Osteoblast (primary cell): ENCODE results near the gene HLF. TPM values are rescaled to one million over a fixed set of nuclear protein-coding genes. Genes with fewer than 3 reads are reported as not detected.

ENCODE experiments used
- DNase-seq: peaks from one replicate; pipeline ENCODE4 v3.0.0; 2011; ENCODE audit warnings: low spot score, mixed read lengths; ENCODE audit not compliant: insufficient read length; ENCODE audit errors: missing footprints
- H2AFZ ChIP-seq: 2 replicates; pipeline ENCODE4 v1.6.0; 2011; ENCODE audit warnings: mild to moderate bottlenecking, low read length
- H3K27ac ChIP-seq: 2 replicates; pipeline ENCODE4 v1.5.1; 2011; ENCODE audit warnings: mild to moderate bottlenecking, low read depth, low read length, moderate library complexity
- H3K27me3 ChIP-seq: 2 replicates; pipeline ENCODE4 v1.6.0; 2012; ENCODE audit warnings: mild to moderate bottlenecking, control low read depth, inconsistent platforms, low read length, moderate library complexity; ENCODE audit not compliant: insufficient read depth
- H3K36me3 ChIP-seq: 2 replicates; pipeline ENCODE4 v1.5.1; 2011; ENCODE audit warnings: mild to moderate bottlenecking, low read length, control low read depth, moderate library complexity; ENCODE audit not compliant: insufficient read depth
- H3K4me1 ChIP-seq: 2 replicates; pipeline ENCODE4 v1.5.1; 2011; ENCODE audit warnings: mild to moderate bottlenecking, low read length, control low read depth, moderate library complexity; ENCODE audit not compliant: insufficient read depth
- H3K4me2 ChIP-seq: 2 replicates; pipeline ENCODE4 v1.6.0; 2011; ENCODE audit warnings: mild to moderate bottlenecking, low read length; ENCODE audit not compliant: insufficient read depth
- H3K4me3 ChIP-seq: fragments of 200-600 bp; sonication (generic); 3 replicates; pipeline ENCODE4 v1.5.1; 2012; ENCODE audit warnings: mild to moderate bottlenecking, low read length, inconsistent platforms; ENCODE audit not compliant: insufficient read depth
- H3K79me2 ChIP-seq: 2 replicates; pipeline ENCODE4 v1.6.0; 2012; ENCODE audit warnings: mild to moderate bottlenecking, low read length, control low read depth, inconsistent platforms; ENCODE audit not compliant: insufficient read depth
- H3K9me3 ChIP-seq: 2 replicates; pipeline ENCODE4 v1.5.1; 2011; ENCODE audit warnings: low read depth, low read length, control low read depth
- H4K20me1 ChIP-seq: 2 replicates; pipeline ENCODE4 v1.6.0; 2012; ENCODE audit warnings: mild to moderate bottlenecking, low read length, control low read depth; ENCODE audit not compliant: insufficient read depth
- total RNA-seq: library from RNA; depleted of rRNA; stranded (reverse); fragments of >200 nt; gene quantifications from 2 replicates; pipeline ENCODE4 v1.2.3, GENCODE V29; 2012
- TF ChIP-seq, protein P1 (sequence below): IDR thresholded peaks from 2 replicates; pipeline ENCODE4 v1.5.1; 2011; ENCODE audit warnings: mild to moderate bottlenecking, low read depth, low read length, moderate library complexity; ENCODE audit errors: extremely low read depth

The HLF gene
- total RNA-seq, 1 donor = under 0.01 TPM

DNA sequence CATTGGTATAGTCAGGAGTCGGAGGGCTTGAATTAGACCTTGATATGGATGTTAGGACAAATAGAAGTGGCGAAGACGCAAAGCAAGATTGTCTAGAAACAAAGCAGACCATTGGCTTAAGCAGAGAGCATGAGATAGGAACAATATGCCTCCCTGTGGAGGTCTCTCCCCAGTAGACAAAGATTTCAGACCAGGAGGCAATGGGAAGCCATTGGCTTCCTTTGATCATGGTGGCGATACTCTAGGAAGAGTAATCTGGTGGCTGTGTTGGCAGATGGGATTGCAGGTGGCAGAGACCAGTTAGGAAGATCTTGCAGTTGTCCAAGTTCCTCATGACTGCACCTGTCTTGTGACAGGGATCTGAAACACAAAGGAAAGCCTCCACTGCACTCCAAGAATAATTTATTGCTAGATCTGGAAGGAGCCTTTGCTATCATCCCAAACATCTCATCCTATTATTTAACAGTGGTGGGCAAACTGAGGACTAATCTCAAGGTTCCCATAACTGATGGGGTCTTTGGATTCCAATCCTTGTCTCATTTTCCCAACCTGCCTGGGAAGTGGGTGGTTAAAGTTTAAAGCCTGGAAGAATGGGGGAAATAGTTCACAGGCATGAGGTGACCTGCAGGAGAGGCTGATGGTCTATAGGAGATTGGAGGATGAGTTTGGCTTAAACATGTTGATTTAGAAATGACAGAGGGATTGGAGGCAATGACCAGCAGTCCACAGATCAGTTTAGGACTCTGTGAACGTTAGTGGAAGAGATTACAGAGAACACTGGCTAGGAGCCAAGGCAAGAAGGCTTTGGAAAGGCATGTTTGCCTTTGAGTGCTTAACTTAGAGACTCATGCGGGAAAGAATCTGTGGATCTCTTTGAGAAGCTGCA is 37.0 kb downstream of the HLF start:
- Histone ChIP-seq H3K9me3 (no peaks in the 10 kb centered on the region), H3K27me3 (no peaks in the 10 kb centered on the region), H3K4me2 (no peak overlapping the region), H2AFZ (no peak overlapping the region), H3K36me3 (no peaks in the 10 kb centered on the region), H3K4me1 (peaks cover 3% of the 10 kb centered on the region), H3K79me2 (no peaks in the 10 kb centered on the region), H3K27ac (no peak overlapping the region), H4K20me1 (no peaks in the 10 kb centered on the region), H3K4me3 (no peak overlapping the region)
- no peak for DNase-seq
- TF ChIP-seq, protein P1, sequence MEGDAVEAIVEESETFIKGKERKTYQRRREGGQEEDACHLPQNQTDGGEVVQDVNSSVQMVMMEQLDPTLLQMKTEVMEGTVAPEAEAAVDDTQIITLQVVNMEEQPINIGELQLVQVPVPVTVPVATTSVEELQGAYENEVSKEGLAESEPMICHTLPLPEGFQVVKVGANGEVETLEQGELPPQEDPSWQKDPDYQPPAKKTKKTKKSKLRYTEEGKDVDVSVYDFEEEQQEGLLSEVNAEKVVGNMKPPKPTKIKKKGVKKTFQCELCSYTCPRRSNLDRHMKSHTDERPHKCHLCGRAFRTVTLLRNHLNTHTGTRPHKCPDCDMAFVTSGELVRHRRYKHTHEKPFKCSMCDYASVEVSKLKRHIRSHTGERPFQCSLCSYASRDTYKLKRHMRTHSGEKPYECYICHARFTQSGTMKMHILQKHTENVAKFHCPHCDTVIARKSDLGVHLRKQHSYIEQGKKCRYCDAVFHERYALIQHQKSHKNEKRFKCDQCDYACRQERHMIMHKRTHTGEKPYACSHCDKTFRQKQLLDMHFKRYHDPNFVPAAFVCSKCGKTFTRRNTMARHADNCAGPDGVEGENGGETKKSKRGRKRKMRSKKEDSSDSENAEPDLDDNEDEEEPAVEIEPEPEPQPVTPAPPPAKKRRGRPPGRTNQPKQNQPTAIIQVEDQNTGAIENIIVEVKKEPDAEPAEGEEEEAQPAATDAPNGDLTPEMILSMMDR = no peak

- no peak overlapping the region for H2AFZ ChIP-seq
- no peak overlapping the region for H3K4me3 ChIP-seq
- DNase-seq = no peak
- no peaks in the 10 kb centered on the region for H3K27me3 ChIP-seq
- H3K36me3 ChIP-seq = no peaks in the 10 kb centered on the region
- H3K79me2 ChIP-seq = no peaks in the 10 kb centered on the region
- H3K4me1 ChIP-seq = peaks cover 3% of the 10 kb centered on the region
- TF ChIP-seq, protein P1 = no peak
- no peak overlapping the region for H3K4me2 ChIP-seq
- no peaks in the 10 kb centered on the region for H3K9me3 ChIP-seq
- no peaks in the 10 kb centered on the region for H4K20me1 ChIP-seq
- H3K27ac ChIP-seq = no peak overlapping the region
Observed at GRCh38 chr17:55302407-55302787, 37.6 kb downstream of the HLF start.

DNA sequence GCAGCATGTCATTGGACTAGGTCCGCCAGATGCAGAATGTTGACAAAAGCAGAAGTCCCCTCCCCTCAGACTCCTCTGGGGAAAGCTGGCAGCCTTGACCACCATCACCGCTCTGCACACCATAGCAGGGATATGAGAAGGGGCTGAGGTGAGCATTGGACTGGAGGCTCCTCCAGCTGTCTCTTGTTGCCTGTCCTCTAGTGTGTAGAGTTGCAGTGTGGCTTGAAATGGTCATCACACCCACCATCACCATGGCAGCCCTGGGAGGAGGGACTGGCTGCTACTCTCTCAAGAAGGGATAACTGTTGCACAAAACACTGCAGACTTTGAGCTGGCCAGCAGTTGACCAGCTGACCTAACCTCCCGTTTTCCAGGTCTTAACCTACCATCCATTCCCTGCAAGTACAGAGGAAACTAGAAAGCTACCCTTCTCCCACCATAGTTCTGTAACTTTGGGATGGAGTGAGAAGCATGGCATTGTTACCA is 38.3 kb downstream of the HLF start:
- TF ChIP-seq, protein P1 = no peak
- H3K79me2 ChIP-seq = no peaks in the 10 kb centered on the region
- no peak overlapping the region for H2AFZ ChIP-seq
- DNase-seq = no peak
- H3K36me3 ChIP-seq = no peaks in the 10 kb centered on the region
- H3K27ac ChIP-seq = no peak overlapping the region
- no peaks in the 10 kb centered on the region for H3K9me3 ChIP-seq
- H3K4me3 ChIP-seq = no peak overlapping the region
- H3K27me3 ChIP-seq = no peaks in the 10 kb centered on the region
- H3K4me2 ChIP-seq = no peak overlapping the region
- H3K4me1 ChIP-seq = peaks cover 3% of the 10 kb centered on the region
- H4K20me1 ChIP-seq = no peaks in the 10 kb centered on the region

DNA sequence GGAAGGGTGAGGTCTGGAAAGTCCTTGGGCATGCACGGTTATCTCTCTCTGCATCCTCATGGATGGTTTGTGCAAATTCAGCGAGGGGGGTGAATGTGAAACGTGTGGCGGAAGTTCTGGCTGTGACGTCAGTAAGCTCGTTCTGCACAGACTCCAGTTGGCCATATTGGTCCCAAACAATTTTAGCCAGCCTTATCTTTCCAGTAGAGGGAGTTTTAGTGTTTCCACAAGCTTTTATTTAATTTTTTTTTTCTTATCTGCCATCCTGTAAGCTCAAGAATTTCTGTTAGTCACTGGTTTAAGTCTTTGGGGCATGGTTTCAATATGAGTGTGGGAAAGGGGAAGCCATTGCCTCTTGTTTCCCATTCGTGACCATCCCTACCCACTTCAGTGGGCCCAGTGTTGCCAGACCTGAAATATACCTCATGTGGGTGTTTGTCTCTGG is 39.0 kb downstream of the HLF start:
- DNase-seq = no peak
- Histone ChIP-seq H3K79me2 (no peaks in the 10 kb centered on the region), H3K4me2 (no peak overlapping the region), H3K9me3 (no peaks in the 10 kb centered on the region), H2AFZ (no peak overlapping the region), H3K27me3 (no peaks in the 10 kb centered on the region), H3K27ac (peak overlapping the region; percentile 53), H4K20me1 (no peaks in the 10 kb centered on the region), H3K4me3 (no peak overlapping the region), H3K4me1 (peaks cover 3% of the 10 kb centered on the region), H3K36me3 (no peaks in the 10 kb centered on the region)
- TF ChIP-seq, protein P1 = peak; percentile 43
